GM23338 (cell line): ENCODE results near the gene ZNF536. TPM values are rescaled to one million over a fixed set of nuclear protein-coding genes. Genes with fewer than 3 reads are reported as not detected.

Experiments
- ATAC-seq: fragments of 200-7000 bp; cut with Tn5 transposase; 3 replicates; pipeline ENCODE4 v1.9.1; 2020
- DNase-seq: peaks from one replicate; pipeline ENCODE4 v3.0.0-alpha.2; 2015; ENCODE audit warnings: low spot score
- H2AFZ ChIP-seq: fragments of 200-600 bp; sonication (generic); 2 replicates; pipeline ENCODE4 v1.8.0; 2016; ENCODE audit warnings: antibody characterized with exemption, mild to moderate bottlenecking, moderate library complexity
- H3F3A ChIP-seq: fragments of 200-600 bp; sonication (generic); replicated peaks from 2 replicates; pipeline ENCODE4 v1.8.0; 2017; ENCODE audit warnings: antibody characterized with exemption, mixed run types, low read depth
- H3K27ac ChIP-seq: fragments of 200-600 bp; sonication (generic); 2 replicates; pipeline ENCODE4 v1.6.1; 2016; ENCODE audit warnings: low read depth
- H3K27me3 ChIP-seq: fragments of 200-600 bp; sonication (generic); 2 replicates; pipeline ENCODE4 v1.8.0; 2016; ENCODE audit warnings: mild to moderate bottlenecking, mixed run types, moderate library complexity; ENCODE audit not compliant: insufficient read depth
- H3K36me3 ChIP-seq: fragments of 200-600 bp; sonication (generic); 2 replicates; pipeline ENCODE4 v1.8.0; 2016; ENCODE audit warnings: mild to moderate bottlenecking; ENCODE audit not compliant: insufficient read depth
- H3K4me1 ChIP-seq: fragments of 200-600 bp; sonication (generic); 2 replicates; pipeline ENCODE4 v1.8.0; 2016; ENCODE audit warnings: mild to moderate bottlenecking, moderate library complexity; ENCODE audit not compliant: insufficient read depth
- H3K4me2 ChIP-seq: fragments of 200-600 bp; sonication (generic); 2 replicates; pipeline ENCODE4 v1.7.1; 2017; ENCODE audit warnings: mixed run types
- H3K4me3 ChIP-seq: fragments of 200-600 bp; sonication (generic); 2 replicates; pipeline ENCODE4 v1.6.1; 2016; ENCODE audit warnings: mixed run types
- H3K79me2 ChIP-seq: fragments of 200-600 bp; sonication (generic); replicated peaks from 2 replicates; pipeline ENCODE4 v1.8.0; 2017; ENCODE audit warnings: mild to moderate bottlenecking; ENCODE audit not compliant: insufficient read depth
- H3K9me2 ChIP-seq: fragments of 200-600 bp; sonication (generic); 2 replicates; pipeline ENCODE4 v1.8.0; 2017; ENCODE audit not compliant: insufficient read depth
- H4K20me1 ChIP-seq: fragments of 200-600 bp; sonication (generic); replicated peaks from 2 replicates; pipeline ENCODE4 v1.8.0; 2017; ENCODE audit warnings: mild to moderate bottlenecking; ENCODE audit not compliant: insufficient read depth
- H3K27ac Mint-ChIP-seq: 2 replicates; pipeline ENCODE4 v1.8.0; 2020; ENCODE audit warnings: inconsistent platforms, mild to moderate bottlenecking, moderate library complexity, mixed read lengths
- H3K27me3 Mint-ChIP-seq: 3 replicates; pipeline ENCODE4 v1.8.0; 2022; ENCODE audit warnings: low read depth, mild to moderate bottlenecking, moderate library complexity, mixed read lengths, inconsistent platforms; ENCODE audit not compliant: insufficient read depth, poor library complexity
- H3K36me3 Mint-ChIP-seq: 3 replicates; pipeline ENCODE4 v1.8.0; 2021; ENCODE audit warnings: low read depth, mild to moderate bottlenecking, inconsistent platforms, moderate library complexity, mixed read lengths
- H3K4me1 Mint-ChIP-seq: 3 replicates; pipeline ENCODE4 v1.8.0; 2020; ENCODE audit warnings: mild to moderate bottlenecking, inconsistent platforms, mixed read lengths
- H3K4me3 Mint-ChIP-seq: 3 replicates; pipeline ENCODE4 v1.8.0; 2021; ENCODE audit warnings: moderate library complexity, mild to moderate bottlenecking, inconsistent platforms, mixed read lengths
- H3K9me3 Mint-ChIP-seq: 3 replicates; pipeline ENCODE4 v1.8.0; 2020; ENCODE audit warnings: moderate library complexity, mild to moderate bottlenecking, inconsistent platforms, mixed read lengths
- CTCF ChIP-seq, 2 experiments: fragments of 200-600 bp in 1 of 2; sonication (generic) in 1 of 2; conservative IDR thresholded peaks; 2 replicates each; pipeline versions ENCODE4 v1.5.1 to v1.6.1; 2016 to 2017; ENCODE audit warnings: antibody characterized with exemption in 2 of 2, low read depth in 2 of 2, mild to moderate bottlenecking in 2 of 2, moderate library complexity in 1 of 2
- ETS1 ChIP-seq: IDR thresholded peaks from 2 replicates; pipeline ENCODE4 v1.6.1; 2016; ENCODE audit warnings: antibody characterized with exemption
- EZH2 ChIP-seq: fragments of 200-600 bp; sonication (generic); IDR thresholded peaks from one replicate; pipeline ENCODE4 v1.8.0; 2017; ENCODE audit warnings: antibody characterized with exemption, mild to moderate bottlenecking, low read depth; ENCODE audit not compliant: unreplicated experiment
- EZH2phosphoT487 ChIP-seq: fragments of 200-600 bp; sonication (generic); IDR thresholded peaks from one replicate; pipeline ENCODE4 v1.8.1; 2018; ENCODE audit warnings: antibody characterized with exemption; ENCODE audit not compliant: unreplicated experiment
- POLR2AphosphoS5 ChIP-seq: IDR thresholded peaks from 2 replicates; pipeline ENCODE4 v1.6.1; 2016; ENCODE audit warnings: antibody characterized with exemption, low read depth
- ZNF114 ChIP-seq: fragments of 250-450 bp; sonication (Bioruptor Pico); IDR thresholded peaks from 2 replicates; pipeline ENCODE4 v1.5.0; 2020; ENCODE audit warnings: mild to moderate bottlenecking, moderate library complexity
- ZNF331 ChIP-seq: fragments of 250-450 bp; sonication (Bioruptor Pico); IDR thresholded peaks from 2 replicates; pipeline ENCODE4 v1.5.0; 2020; ENCODE audit warnings: low read depth, mild to moderate bottlenecking, moderate library complexity
- ZNF462 ChIP-seq: fragments of 250-450 bp; sonication (Bioruptor Pico); IDR thresholded peaks from 2 replicates; pipeline ENCODE4 v1.5.0; 2020; ENCODE audit warnings: mild to moderate bottlenecking, moderate library complexity
- polyA plus RNA-seq: library from polyadenylated mRNA; unstranded; fragments of >200 nt; fragmentation: Nextera tagmentation; extraction: Ambion mirVana; gene quantifications from 2 replicates; pipeline ENCODE4 v1.2.1, GENCODE V29; 2016
- total RNA-seq: library from RNA; depleted of rRNA; stranded (reverse); fragments of >200 nt; shearing (Covaris generic); gene quantifications from 2 replicates; pipeline ENCODE4 v1.2.3, GENCODE V29; 2014

ZNF536 gene
- total and polyA plus RNA-seq, 2 experiments from 2014 or later: 0.07 TPM; not detected in 1

- Histone ChIP-seq H3K4me1 (peaks cover 32% of the 10 kb centered on the region), H3F3A (0 out of 2 replicates have a peak, but pooled peaks cover 2% of the 10 kb centered on the region), H4K20me1 (no peaks in the 10 kb centered on the region), H3K4me3 (no peak overlapping the region), H2AFZ (no peak overlapping the region), H3K36me3 (no peaks in the 10 kb centered on the region), H3K27me3 (no peaks in the 10 kb centered on the region), H3K9me2 (peaks cover 23% of the 10 kb centered on the region), H3K4me2 (0 out of 2 replicates have a peak overlapping the region, but pooled peaks have one; percentile 24), H3K79me2 (no peaks in the 10 kb centered on the region), H3K27ac (0 out of 2 replicates have a peak overlapping the region, but pooled peaks have one; percentile 55)
- H3K4me3 Mint-ChIP-seq: no peak overlapping the region
- no peak for ATAC-seq
- no peaks in the 10 kb centered on the region for H3K9me3 Mint-ChIP-seq
- peaks cover 11% of the 10 kb centered on the region for H3K27me3 Mint-ChIP-seq
- peaks cover 47% of the 10 kb centered on the region for H3K4me1 Mint-ChIP-seq
- DNase-seq: no peak
- TF ChIP-seq POLR2AphosphoS5 (no peak), ETS1 (no peak), ZNF331 (CRISPR knock-in tag) (no peak), ZNF462 (no peak), EZH2phosphoT487 (no peak), ZNF114 (no peak), EZH2 (no peak), CTCF (conservative IDR thresholded peaks at IDR 0.05; ENCODE audit: low read depth in 2 of 2) (no peak)
- no peaks in the 10 kb centered on the region for H3K36me3 Mint-ChIP-seq
- no peak overlapping the region; the same call in 1 of the 2 replicates for H3K27ac Mint-ChIP-seq
Measured at GRCh38 chr19:30557212-30557611, 185.0 kb downstream of the ZNF536 start.
